Colonic mucosa (tissue), 4 donors: ENCODE data around the gene OR52E4. TPM values are rescaled to one million over a fixed set of nuclear protein-coding genes. Genes with fewer than 3 reads are reported as not detected.

Experiments
- DNase-seq: peaks from one replicate; pipeline ENCODE4 v3.0.0-alpha.2; 2020
- H3K27ac ChIP-seq: fragments of 200-600 bp; one replicate; pipeline ENCODE4 v1.8.0; 2021
- H3K27me3 ChIP-seq: fragments of 200-600 bp; one replicate; pipeline ENCODE4 v1.8.0; 2021
- H3K36me3 ChIP-seq: fragments of 200-600 bp; one replicate; pipeline ENCODE4 v1.8.0; 2021
- H3K4me1 ChIP-seq: fragments of 200-600 bp; one replicate; pipeline ENCODE4 v1.8.0; 2021; ENCODE audit warnings: mild to moderate bottlenecking
- H3K4me3 ChIP-seq: fragments of 200-600 bp; one replicate; pipeline ENCODE4 v1.8.0; 2021
- H3K9ac ChIP-seq, 2 donors: one replicate each; pipeline ENCODE4 v1.7.0; 2013; ENCODE audit warnings: control low read depth in 2 of 2, low read depth in 2 of 2, low read length in 2 of 2
- H3K9me3 ChIP-seq: fragments of 200-600 bp; one replicate; pipeline ENCODE4 v1.8.0; 2021
- CTCF ChIP-seq: fragments of 200-600 bp; IDR thresholded peaks from one replicate; pipeline ENCODE4 v1.8.0; 2022; ENCODE audit warnings: antibody characterized with exemption, mild to moderate bottlenecking
- intact Hi-C: fragments of 100-400 bp; cut with DNase I; formaldehyde crosslinking; loops from one replicate; pipeline ENCODE4 v1.14.1; 2022
- total RNA-seq, 2 donors: library from RNA; stranded (reverse); fragmentation: NEBNext Ultra II Directional in 1 of 2; extraction: Animal tissue kit (Norgen Biotek cat#: 25700) in 1 of 2; gene quantifications; one replicate each; pipeline ENCODE4 v1.2.1, GENCODE V29; 2021
- donor health status: healthy.
- donor health status: DM: no; HTN: no; CAD: no.
- donor health status: DM: no; HTN: no; CAD: no.

Gene OR52E4
- total RNA-seq, 2 donors from 2014 or later, result not detected

- no peak for DNase-seq
- Histone ChIP-seq H3K27ac (no peak overlapping the region), H3K36me3 (no peaks in the 10 kb centered on the region), H3K9me3 (no peaks in the 10 kb centered on the region), H3K4me1 (no peaks in the 10 kb centered on the region), H3K4me3 (no peak overlapping the region), H3K9ac (no peak overlapping the region), H3K27me3 (no peaks in the 10 kb centered on the region)
- intact Hi-C loops, result no loop called here
- TF ChIP-seq CTCF, result no peak
Observed at GRCh38 chr11:5846701-5847100, 33.7 kb upstream of the OR52E4 start.

GRCh38 chr11:5847711-5848110 is 32.7 kb upstream of the OR52E4 start:
- intact Hi-C loops, result no loop called here
- DNase-seq, result no peak
- Histone ChIP-seq H3K36me3 (no peaks in the 10 kb centered on the region), H3K27me3 (no peaks in the 10 kb centered on the region), H3K4me1 (no peaks in the 10 kb centered on the region), H3K4me3 (no peak overlapping the region), H3K9ac (no peak overlapping the region), H3K9me3 (no peaks in the 10 kb centered on the region), H3K27ac (no peak overlapping the region)
- TF ChIP-seq CTCF, result no peak

- no peak for DNase-seq
- intact Hi-C loops, result no loop called here
- Histone ChIP-seq H3K4me1 (no peaks in the 10 kb centered on the region), H3K27me3 (no peaks in the 10 kb centered on the region), H3K27ac (no peak overlapping the region), H3K4me3 (no peak overlapping the region), H3K9me3 (no peaks in the 10 kb centered on the region), H3K36me3 (no peaks in the 10 kb centered on the region), H3K9ac (no peak overlapping the region)
- TF ChIP-seq CTCF, result no peak
Observed at GRCh38 chr11:5851002-5851401, 29.4 kb upstream of the OR52E4 start.

GRCh38 chr11:5857590-5857989 is 22.8 kb upstream of the OR52E4 start, which contains the start of gene OR52E8:
Gene OR52E8, minus strand, starts transcription at chr11:5857690. Its CDS starts 0 bp downstream, at chr11:5857690.
- Histone ChIP-seq H3K9ac (no peak within 1 kb of the TSS), H3K4me3 (no peak within 1 kb of the TSS), H3K27me3 (no peaks in the 10 kb centered on the region), H3K27ac (no peak within 1 kb of the TSS), H3K36me3 (no peaks in the 10 kb centered on the region), H3K9me3 (no peaks in the 10 kb centered on the region), H3K4me1 (no peaks in the 10 kb centered on the region)
- intact Hi-C loops, result no loop called here
- DNase-seq, result no peak
- TF ChIP-seq CTCF, result no peak

GRCh38 chr11:5865826-5866225 is 14.6 kb upstream of the OR52E4 start:
- H3K9me3 ChIP-seq, result no peaks in the 10 kb centered on the region
- no peaks in the 10 kb centered on the region for H3K4me1 ChIP-seq
- intact Hi-C loops, result no loop called here
- no peak overlapping the region for H3K27ac ChIP-seq
- no peak for TF ChIP-seq CTCF
- H3K9ac ChIP-seq, result no peak overlapping the region
- no peaks in the 10 kb centered on the region for H3K36me3 ChIP-seq
- no peak for DNase-seq
- H3K27me3 ChIP-seq, result no peaks in the 10 kb centered on the region
- no peak overlapping the region for H3K4me3 ChIP-seq

DNA sequence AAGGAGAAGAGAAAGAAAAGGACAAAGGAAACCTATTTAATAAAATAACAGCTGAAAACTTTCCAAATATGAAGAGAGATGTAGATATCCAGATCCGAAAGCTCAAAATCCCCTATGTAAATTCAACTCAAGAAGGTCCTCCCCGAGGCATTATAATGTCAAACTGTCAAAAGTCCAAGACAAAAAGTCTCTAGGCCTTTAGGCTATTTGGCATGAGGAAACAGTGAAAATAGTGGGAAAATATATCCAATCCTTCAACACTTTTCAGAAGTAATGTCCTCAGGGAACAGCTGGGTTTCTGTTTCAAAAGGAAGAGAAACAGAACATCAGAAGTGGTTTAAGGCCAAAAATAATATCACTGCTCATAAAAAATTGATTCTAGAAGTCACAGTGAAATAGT is 1.9 kb upstream of the OR52E4 start:
- intact Hi-C loops, result no loop called here
- Histone ChIP-seq H3K4me3 (no peak overlapping the region), H3K9me3 (no peaks in the 10 kb centered on the region), H3K9ac (no peak overlapping the region), H3K36me3 (no peaks in the 10 kb centered on the region), H3K27ac (no peak overlapping the region), H3K4me1 (no peaks in the 10 kb centered on the region), H3K27me3 (no peaks in the 10 kb centered on the region)
- no peak for DNase-seq
- no peak for TF ChIP-seq CTCF
